Mononuclear cell (primary cell): ENCODE measurements around the gene CAPZB. TPM values are rescaled to one million over a fixed set of nuclear protein-coding genes. Genes with fewer than 3 reads are reported as not detected.
"Not testable (repeated sequence)": the region's sequence is repeated elsewhere in the genome, so short reads cannot be mapped to it uniquely, and the experiment has no call there.

Experiments
- H3K27me3 ChIP-seq: 2 replicates; pipeline ENCODE4 v1.6.0; 2011; ENCODE audit warnings: low read length, control low read depth; ENCODE audit not compliant: insufficient read depth
- H3K4me1 ChIP-seq: 2 replicates; pipeline ENCODE4 v1.5.1; 2011; ENCODE audit warnings: mild to moderate bottlenecking, low read length, control low read depth; ENCODE audit not compliant: insufficient read depth
- H3K4me3 ChIP-seq: 2 replicates; pipeline ENCODE4 v1.5.1; 2011; ENCODE audit warnings: mild to moderate bottlenecking, low read length, moderate library complexity
- H3K9me3 ChIP-seq: 2 replicates; pipeline ENCODE4 v1.5.1; 2011; ENCODE audit warnings: low read depth, mild to moderate bottlenecking, control low read depth, low read length
- total RNA-seq: library from RNA; depleted of rRNA; stranded (reverse); fragments of >200 nt; gene quantifications from one replicate; pipeline ENCODE4 v1.2.3, GENCODE V29; 2012

The CAPZB gene
- total RNA-seq, 1 donor: 128 TPM

DNA sequence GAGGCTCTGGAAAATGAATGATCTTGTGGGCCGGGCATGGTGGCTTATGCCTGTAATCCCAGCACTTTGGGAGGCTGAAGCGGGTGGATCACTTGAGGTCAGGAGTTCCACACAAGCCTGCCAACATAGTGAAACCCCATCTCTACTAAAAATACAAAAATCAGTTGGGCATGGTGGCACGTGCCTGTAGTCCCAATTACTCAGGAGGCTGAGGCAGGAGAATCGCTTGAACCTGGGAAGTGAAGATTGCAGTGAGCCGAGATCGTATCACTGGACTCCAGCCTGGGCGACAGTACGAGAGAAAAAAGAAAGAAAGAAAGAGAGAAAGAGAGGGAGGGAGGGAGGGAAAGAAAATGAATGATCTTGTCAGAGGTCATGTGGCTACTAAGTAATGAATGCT lies 24.3 kb upstream of the CAPZB start:
- H3K4me1 ChIP-seq: peaks cover 74% of the 10 kb centered on the region
- not testable (repeated sequence) for H3K27me3 ChIP-seq, H3K9me3 ChIP-seq, H3K4me3 ChIP-seq

DNA sequence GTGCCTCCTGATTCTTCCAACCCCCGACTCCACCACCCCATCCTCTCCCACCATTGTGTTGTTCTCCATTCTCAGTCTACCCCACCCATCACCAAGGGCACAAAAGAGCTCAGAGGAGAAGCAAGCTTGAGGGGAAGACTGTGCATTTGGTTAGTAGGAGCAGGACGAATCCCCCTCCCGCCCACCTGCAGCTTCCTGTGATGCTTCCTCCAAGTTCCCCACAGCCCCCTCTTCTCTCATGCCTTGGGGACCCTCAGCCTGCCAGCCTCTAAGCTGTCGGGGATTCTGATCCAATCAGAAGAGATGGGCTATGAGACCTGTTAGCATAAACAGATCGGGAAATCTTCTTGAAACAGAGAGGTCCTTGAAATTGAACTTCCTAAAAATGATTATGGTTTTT lies 22.2 kb upstream of the CAPZB start:
- Histone ChIP-seq H3K27me3 (no peaks in the 10 kb centered on the region), H3K9me3 (no peaks in the 10 kb centered on the region), H3K4me3 (no peak overlapping the region), H3K4me1 (peaks cover 79% of the 10 kb centered on the region)

DNA sequence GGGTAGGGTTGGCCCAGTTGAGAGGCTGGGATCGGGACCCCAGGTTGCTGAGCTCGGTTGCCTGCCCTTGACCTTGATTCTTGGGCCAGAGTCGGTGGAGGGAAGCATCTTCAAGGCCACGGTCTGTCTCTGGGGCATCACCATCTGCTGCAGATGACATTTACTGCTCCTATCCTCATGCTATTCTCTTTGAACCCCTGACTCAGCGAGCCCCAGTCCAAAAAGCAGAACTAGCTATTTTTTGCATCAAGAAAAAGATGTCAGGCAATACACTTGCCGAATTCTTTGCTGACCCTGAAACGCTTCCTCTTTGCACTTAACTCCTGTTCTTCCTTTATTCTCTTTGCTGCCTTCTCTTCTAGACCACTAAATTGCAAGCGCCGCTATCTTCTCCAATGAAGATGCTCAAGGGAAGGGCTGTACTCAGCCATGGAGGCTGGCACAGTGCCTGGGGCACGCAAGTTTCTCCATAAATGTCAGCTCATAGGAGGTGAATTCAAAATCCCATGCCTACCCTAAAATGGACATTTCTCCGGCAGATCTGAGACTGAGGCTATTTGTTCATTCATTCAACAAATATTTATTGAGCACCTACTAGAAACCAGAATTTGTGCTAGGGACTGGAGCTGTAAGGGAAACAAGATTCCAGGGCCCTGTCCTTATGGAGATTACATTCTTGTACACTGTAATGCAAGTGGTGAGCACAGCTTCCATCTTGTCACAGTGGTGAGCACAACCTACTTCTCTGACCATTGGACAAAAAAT lies 20.5 kb upstream of the CAPZB start:
- H3K4me3 ChIP-seq: no peak overlapping the region
- peaks cover 66% of the 10 kb centered on the region for H3K4me1 ChIP-seq
- no peaks in the 10 kb centered on the region for H3K9me3 ChIP-seq
- H3K27me3 ChIP-seq: no peaks in the 10 kb centered on the region

DNA sequence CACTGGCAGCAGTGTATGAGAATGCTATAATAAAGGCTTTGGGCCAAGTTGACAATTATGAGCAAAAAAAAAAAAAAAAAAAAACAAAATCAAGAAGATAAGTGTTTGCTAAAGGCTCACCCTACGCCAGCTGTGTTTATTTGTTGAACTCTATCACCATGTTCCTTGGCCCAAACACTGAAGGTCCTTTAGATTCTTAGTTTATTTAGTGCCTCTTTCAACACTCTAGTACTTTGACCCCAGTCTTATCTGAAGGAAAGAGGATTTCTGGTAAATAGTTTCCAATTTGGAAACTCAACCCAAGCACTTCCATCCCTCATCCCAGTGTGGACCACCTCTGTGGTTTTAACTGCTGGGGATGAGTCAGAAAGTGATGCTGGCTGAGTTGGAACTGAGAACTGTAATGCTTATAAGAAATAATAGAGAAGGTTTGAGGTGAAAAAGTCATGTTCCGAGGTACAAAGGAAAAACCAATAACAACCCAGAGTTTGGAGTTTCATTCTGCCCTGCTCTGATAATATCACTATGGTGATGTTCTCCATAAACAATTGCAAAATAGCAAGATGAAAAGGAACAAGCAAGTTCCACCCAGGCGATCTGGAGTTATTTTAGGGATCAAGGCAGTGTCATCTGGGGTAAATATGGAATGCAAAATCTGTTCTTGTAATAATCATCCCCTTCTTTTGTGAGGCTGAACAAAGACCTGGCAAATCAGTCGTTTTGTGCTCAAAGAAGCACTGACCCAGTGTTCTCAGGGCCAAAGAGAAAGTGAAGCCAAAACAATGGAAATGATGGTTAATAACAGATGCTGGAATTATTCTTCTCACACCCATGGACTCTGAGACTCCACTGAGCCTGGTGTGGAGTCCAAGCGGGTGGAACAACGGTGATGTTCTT lies 19.7 kb upstream of the CAPZB start:
- Histone ChIP-seq H3K9me3 (no peaks in the 10 kb centered on the region), H3K4me1 (peaks cover 58% of the 10 kb centered on the region), H3K4me3 (no peak overlapping the region), H3K27me3 (no peaks in the 10 kb centered on the region)

DNA sequence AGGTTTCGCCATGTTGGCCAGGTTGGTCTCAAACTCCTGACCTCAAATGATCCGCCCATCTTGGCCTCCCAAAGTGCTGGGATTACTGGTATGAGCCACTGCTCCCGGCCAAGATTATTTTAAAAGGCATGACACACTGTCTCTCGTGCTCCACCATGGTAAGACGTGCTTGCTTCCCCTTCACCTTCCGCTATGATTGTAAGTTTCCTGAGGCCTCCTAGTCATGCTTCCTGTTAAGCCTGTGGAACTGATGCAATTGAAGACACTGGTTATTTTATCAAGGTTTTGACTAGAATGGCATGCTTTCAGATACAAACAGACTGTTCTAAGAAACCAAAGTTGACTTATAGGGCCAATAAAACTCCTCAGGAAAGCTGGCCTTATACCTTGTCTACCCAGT lies 16.9 kb upstream of the CAPZB start:
- H3K4me1 ChIP-seq: peaks cover 31% of the 10 kb centered on the region
- H3K9me3 ChIP-seq, H3K27me3 ChIP-seq, H3K4me3 ChIP-seq: not testable (repeated sequence)

DNA sequence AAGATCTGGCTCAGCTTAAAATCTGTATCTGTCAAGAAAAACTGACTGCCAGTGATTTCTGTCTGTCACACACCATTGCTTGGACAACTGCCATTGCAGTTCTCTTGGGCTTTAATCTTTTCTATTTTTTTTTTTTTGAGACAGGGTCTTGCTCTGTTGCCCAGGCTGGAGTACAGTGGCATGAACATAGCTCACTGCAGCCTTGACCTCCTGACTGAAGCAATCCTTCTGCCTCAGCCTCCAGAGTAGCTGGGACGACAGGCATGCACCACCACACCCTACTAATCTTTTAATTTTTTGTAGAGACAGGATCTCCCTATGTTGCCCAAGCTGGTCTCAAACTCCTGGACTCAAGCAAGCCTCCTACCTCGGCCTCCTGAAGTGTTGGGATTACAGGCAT lies 14.5 kb upstream of the CAPZB start:
- not testable (repeated sequence) for H3K27me3 ChIP-seq, H3K4me1 ChIP-seq, H3K9me3 ChIP-seq, H3K4me3 ChIP-seq

DNA sequence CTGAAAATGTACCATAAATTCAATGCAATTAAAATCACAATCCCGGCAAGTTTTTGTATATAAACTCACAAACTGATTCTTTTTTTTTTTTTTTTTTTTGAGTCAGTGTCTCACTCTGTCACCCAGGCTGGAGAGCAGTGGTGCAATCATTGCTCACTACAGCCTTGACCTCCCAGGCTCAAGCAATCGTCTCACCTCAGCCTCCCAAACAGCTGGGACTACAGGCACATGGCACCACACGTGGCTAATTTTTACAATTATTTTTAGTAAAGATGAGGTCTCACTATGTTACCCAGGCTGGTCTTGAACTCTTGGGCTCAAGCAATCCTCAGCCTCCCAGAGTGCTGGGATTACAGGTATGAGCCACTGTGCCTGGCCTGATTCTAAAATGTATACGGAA lies 12.1 kb upstream of the CAPZB start:
- not testable (repeated sequence) for H3K4me1 ChIP-seq, H3K27me3 ChIP-seq, H3K4me3 ChIP-seq, H3K9me3 ChIP-seq

DNA sequence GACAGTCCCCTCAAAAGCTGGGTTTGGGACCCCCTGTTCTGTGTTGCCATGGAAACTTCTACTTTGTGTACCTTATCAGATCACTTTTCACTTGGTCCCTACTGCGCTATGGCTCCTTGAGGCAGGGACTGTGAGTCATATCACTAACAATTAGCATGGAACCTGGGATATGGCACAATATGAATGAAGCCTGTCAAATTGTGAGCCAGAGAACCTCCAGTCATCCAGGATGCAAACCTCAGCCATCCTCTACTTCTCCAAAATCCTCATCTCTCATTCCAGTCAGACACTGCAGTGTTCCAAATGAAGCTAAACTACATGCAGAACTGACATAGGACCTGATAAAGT lies 11.2 kb upstream of the CAPZB start:
- H3K4me3 ChIP-seq: no peak overlapping the region
- H3K9me3 ChIP-seq: no peaks in the 10 kb centered on the region
- no peaks in the 10 kb centered on the region for H3K4me1 ChIP-seq
- H3K27me3 ChIP-seq: no peaks in the 10 kb centered on the region

DNA sequence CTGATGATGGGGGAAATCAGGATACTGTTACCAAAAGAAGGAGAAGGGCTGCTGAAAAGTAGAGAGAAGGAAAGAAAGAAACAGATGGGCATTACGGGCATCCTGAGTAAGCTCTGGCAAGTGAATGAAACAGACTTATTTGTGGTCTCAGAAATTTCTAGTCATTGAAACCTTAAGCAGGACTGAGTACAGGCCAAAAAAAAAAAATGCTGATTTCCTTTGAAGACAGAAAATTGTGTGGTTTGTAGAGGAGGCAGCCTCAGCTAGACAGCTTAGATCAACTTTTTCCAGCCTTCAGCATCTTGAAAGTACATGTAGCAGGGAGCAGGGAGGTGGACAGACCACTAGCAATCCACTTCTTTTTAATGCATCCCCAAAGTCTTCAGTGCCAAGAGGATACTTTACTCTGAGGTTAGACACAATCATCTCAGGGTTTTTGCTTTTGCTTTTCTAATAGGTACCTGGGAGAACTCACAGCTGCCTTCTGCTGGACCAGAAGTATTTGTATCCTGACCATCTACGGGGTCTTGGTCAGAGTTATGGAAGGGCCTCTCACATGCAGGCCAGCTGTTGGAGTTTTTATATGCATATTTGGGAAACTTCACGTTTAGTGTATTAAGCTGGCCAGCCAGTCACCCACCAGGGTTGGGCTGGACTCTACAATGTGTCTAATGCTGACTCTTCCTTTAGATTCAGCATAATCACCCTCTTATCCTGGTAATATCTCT lies 10.6 kb upstream of the CAPZB start:
- H3K9me3 ChIP-seq: no peaks in the 10 kb centered on the region
- no peaks in the 10 kb centered on the region for H3K4me1 ChIP-seq

DNA sequence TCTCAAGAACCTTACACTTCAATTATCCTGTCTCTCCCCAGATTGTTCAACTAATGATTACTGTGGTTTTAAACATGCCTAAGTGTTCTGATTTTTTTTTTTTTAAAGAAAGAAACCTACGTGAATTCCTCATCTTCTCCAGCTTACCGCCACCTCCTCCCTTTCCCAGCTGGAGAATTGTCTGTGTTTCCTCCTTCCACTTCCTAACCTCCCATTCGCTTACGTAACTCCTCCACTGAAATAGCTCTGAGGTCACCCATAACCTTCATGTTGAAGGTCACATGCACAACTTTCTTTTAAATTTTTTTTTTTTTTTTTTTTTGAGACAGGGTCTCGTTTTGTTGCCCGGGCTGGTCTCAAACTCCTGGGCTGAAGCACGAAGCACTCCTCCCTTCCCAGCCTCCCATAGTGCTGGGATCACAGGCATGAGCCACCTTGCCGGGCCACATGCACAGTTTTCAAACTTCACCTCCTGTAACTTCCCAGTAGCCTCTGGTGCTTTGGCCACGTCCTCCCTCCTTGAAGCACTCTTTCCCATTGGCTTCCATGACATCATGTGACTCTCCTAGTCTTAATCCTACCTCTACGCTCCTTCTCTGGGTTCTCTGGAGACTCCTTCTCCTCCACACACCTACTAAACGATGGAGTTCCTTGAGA lies 9.8 kb upstream of the CAPZB start:
- no peaks in the 10 kb centered on the region for H3K27me3 ChIP-seq
- no peaks in the 10 kb centered on the region for H3K4me1 ChIP-seq
- no peaks in the 10 kb centered on the region for H3K9me3 ChIP-seq
- no peak overlapping the region for H3K4me3 ChIP-seq

More for the DNA sequence above, 10.6 kb upstream of the CAPZB start:
- Histone ChIP-seq H3K27me3 (no peaks in the 10 kb centered on the region), H3K4me3 (no peak overlapping the region)

DNA sequence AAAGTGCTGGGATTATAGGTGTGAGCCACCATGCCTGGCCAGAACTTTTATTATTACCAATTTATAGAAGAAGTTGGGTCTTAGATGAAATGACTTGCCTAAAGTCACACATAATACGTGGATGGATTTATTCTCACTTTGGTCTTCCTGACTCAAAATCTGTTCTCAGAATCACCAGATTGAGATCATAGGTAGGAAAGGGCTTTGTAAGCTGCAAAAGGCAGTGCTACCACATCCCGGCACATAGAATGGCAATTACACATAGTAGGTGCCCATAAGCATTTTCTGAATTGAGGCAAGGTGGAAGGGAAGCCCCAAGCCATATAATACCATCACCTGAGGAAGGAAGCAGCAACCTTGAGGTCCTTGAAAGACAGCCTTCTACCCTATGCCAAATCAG lies 8.2 kb upstream of the CAPZB start:
- H3K4me1 ChIP-seq: peaks cover under 1% of the 10 kb centered on the region
- no peaks in the 10 kb centered on the region for H3K9me3 ChIP-seq
- no peaks in the 10 kb centered on the region for H3K27me3 ChIP-seq
- H3K4me3 ChIP-seq: no peak overlapping the region

DNA sequence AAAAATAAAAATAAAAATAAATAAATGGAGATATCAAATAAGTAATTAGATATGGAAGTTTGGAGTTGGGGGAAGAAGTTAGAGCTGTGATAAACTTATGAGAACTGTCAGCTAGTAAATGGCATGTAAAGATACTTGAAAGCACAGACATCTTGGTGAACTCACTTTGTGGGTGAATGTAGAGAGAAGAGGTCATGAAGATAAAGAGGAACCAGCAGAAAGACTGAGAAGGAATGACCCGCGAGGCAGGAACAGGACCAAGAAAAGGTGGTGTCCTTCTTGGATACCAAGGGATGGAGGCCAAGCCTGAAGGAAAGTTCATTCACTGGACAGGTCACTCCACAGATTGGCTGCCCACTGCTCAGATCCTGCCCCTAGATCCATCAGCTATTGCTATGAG lies 4.7 kb upstream of the CAPZB start:
- H3K4me3 ChIP-seq: no peak overlapping the region
- no peaks in the 10 kb centered on the region for H3K27me3 ChIP-seq
- H3K9me3 ChIP-seq: no peaks in the 10 kb centered on the region
- peaks cover 28% of the 10 kb centered on the region for H3K4me1 ChIP-seq

DNA sequence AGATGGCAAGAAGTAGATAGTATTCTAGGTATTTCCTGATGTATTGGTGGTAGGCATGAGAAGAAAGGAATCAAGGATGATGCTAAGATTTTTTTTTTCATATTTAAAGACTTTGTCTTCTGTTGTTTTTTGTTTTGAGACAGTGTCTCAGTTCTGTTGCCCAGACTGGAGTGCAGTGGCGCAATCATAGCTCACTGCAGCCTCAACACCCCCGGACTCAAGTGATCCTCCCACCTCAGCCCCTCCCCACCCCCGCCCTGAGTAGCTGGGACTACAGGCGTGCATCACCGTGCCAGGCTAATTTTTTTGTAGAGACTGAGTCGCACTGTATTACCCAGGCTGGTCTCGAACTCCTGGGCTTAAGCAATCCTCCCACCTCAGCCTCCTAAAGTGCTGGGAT lies 2.8 kb upstream of the CAPZB start:
- Histone ChIP-seq H3K9me3 (no peaks in the 10 kb centered on the region), H3K4me3 (no peak overlapping the region), H3K4me1 (peaks cover 43% of the 10 kb centered on the region), H3K27me3 (no peaks in the 10 kb centered on the region)

DNA sequence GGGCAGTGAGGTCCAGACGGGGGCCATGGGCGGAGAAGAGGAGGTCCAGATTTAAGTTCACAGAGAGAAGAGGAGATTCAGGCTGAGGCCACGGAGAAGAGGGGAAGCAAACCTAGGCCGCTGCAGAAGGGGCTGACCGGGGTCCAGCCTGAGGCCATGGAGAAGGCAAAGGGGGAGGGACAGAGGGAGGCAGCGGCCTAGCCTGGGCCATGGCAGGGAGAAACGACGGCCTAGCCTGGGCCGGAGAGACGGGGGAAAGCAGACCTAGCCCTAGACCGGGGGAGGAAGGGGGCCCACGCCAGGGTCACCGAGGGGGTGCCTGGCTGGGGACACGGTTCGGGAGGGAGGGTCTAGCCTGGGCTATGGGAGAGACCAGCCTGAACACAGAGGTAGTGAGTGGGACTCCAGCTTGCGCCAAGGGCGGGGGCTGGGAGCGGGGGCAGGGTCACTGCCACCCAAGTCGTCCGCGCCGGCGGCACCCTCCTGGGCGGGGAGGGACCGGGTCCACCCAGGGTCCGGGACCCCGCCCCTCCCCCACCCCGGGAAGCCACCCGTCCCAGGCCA lies 459 bp downstream of the CAPZB start:
- Histone ChIP-seq H3K27me3 (no peaks in the 10 kb centered on the region), H3K4me1 (peaks cover 76% of the 10 kb centered on the region), H3K4me3 (peak overlapping the region; percentile 84), H3K9me3 (no peaks in the 10 kb centered on the region)
